ENCODE results near the gene ADAMTS13.

GRCh38 chr9:133465984-133466383, 43.8 kb downstream of the ADAMTS13 start:
- no peak for TF ChIP-seq CTCF (IDR thresholded peaks at IDR 0.05)
- TF ChIP-seq EP300 (IDR thresholded peaks at IDR 0.05; ENCODE audit: low read depth): no peak

Data from transverse colon (tissue), 3 donors.